OCI-LY1 (cell line): ENCODE measurements around the gene SCML2.

Experiments used
- H2AFZ ChIP-seq: fragments of 200-600 bp; sonication (generic), shearing (Covaris generic); 2 replicates; pipeline ENCODE4 v1.6.0; 2014; ENCODE audit warnings: antibody characterized with exemption, mild to moderate bottlenecking, low read length
- H3F3A ChIP-seq: fragments of 200-600 bp; sonication (generic), shearing (Covaris generic); 2 replicates; pipeline ENCODE4 v1.6.0; 2014; ENCODE audit warnings: mild to moderate bottlenecking, antibody characterized with exemption, low read length, moderate library complexity; ENCODE audit not compliant: insufficient read depth
- H3K27ac ChIP-seq: fragments of 200-600 bp; sonication (generic); 2 replicates; pipeline ENCODE4 v1.5.1; 2014; ENCODE audit warnings: low read length, mixed run types, mild to moderate bottlenecking, low read depth; ENCODE audit not compliant: poor library complexity, severe bottlenecking
- H3K27me3 ChIP-seq: fragments of 200-600 bp; sonication (generic); 2 replicates; pipeline ENCODE4 v1.6.0; 2014; ENCODE audit warnings: antibody characterized with exemption, mild to moderate bottlenecking, low read length, moderate library complexity; ENCODE audit not compliant: insufficient read depth
- H3K36me3 ChIP-seq: fragments of 200-600 bp; sonication (generic); 2 replicates; pipeline ENCODE4 v1.6.1; 2014; ENCODE audit warnings: mild to moderate bottlenecking, antibody characterized with exemption, low read length, moderate library complexity, mixed read lengths; ENCODE audit not compliant: insufficient read depth
- H3K4me1 ChIP-seq: fragments of 200-600 bp; sonication (generic); 2 replicates; pipeline ENCODE4 v1.5.1; 2014; ENCODE audit warnings: mild to moderate bottlenecking, low read length, moderate library complexity; ENCODE audit not compliant: insufficient read depth, severe bottlenecking
- H3K4me2 ChIP-seq: fragments of 200-600 bp; sonication (generic), shearing (Covaris generic); 2 replicates; pipeline ENCODE4 v1.6.1; 2014; ENCODE audit warnings: low read length
- H3K4me3 ChIP-seq: fragments of 200-600 bp; sonication (generic); 2 replicates; pipeline ENCODE4 v1.5.1; 2014; ENCODE audit warnings: low read length, low read depth, mild to moderate bottlenecking, mixed read lengths; ENCODE audit not compliant: poor library complexity, severe bottlenecking
- H3K79me2 ChIP-seq: fragments of 200-600 bp; shearing (Covaris generic); 2 replicates; pipeline ENCODE4 v1.6.1; 2016; ENCODE audit warnings: mixed run types, low read length, mixed read lengths; ENCODE audit not compliant: insufficient read depth
- H3K9ac ChIP-seq: fragments of 200-600 bp; sonication (generic), shearing (Covaris generic); 2 replicates; pipeline ENCODE4 v1.6.1; 2014; ENCODE audit warnings: mild to moderate bottlenecking, low read length, mixed read lengths
- H3K9me2 ChIP-seq: fragments of 200-600 bp; sonication (generic), shearing (Covaris generic); 2 replicates; pipeline ENCODE4 v1.6.1; 2014; ENCODE audit warnings: low read depth, mild to moderate bottlenecking, low read length, mixed read lengths
- H3K9me3 ChIP-seq: fragments of 200-600 bp; shearing (Covaris generic); 2 replicates; pipeline ENCODE4 v1.6.1; 2014; ENCODE audit warnings: low read length, mixed read lengths
- H4K20me1 ChIP-seq: fragments of 200-600 bp; sonication (generic), shearing (Covaris generic); 2 replicates; pipeline ENCODE4 v1.6.0; 2016; ENCODE audit warnings: mild to moderate bottlenecking, low read length; ENCODE audit not compliant: insufficient read depth
- CTCF ChIP-seq: fragments of 200-600 bp; sonication (generic), shearing (Covaris generic); IDR thresholded peaks from 2 replicates; pipeline ENCODE4 v1.5.1; 2017; ENCODE audit warnings: mild to moderate bottlenecking, antibody characterized with exemption, low read length, moderate library complexity, mixed read lengths
- EZH2 ChIP-seq: fragments of 200-600 bp; sonication (generic), shearing (Covaris generic); IDR thresholded peaks from 2 replicates; pipeline ENCODE4 v1.8.0; 2017; ENCODE audit warnings: borderline replicate concordance, mixed run types, mild to moderate bottlenecking, antibody characterized with exemption, low read length, moderate library complexity, mixed read lengths

Gene SCML2

GRCh38 chrX:18210470-18210869 lies 144.0 kb downstream of the SCML2 start:
- Histone ChIP-seq H3K4me1 (no peaks in the 10 kb centered on the region), H3K4me2 (no peak overlapping the region), H3K79me2 (no peaks in the 10 kb centered on the region), H2AFZ (no peak overlapping the region), H3K27ac (no peak overlapping the region), H3K27me3 (no peaks in the 10 kb centered on the region), H3K9ac (no peak overlapping the region), H3K4me3 (no peak overlapping the region), H4K20me1 (no peaks in the 10 kb centered on the region), H3K9me3 (no peaks in the 10 kb centered on the region), H3F3A (no peaks in the 10 kb centered on the region), H3K36me3 (no peaks in the 10 kb centered on the region), H3K9me2 (no peaks in the 10 kb centered on the region)
- TF ChIP-seq EZH2 (no peak), CTCF (no peak; the same call in 1 of the 2 replicates)

GRCh38 chrX:18206657-18207056 lies 147.8 kb downstream of the SCML2 start:
- Histone ChIP-seq H4K20me1 (no peaks in the 10 kb centered on the region), H3K79me2 (no peaks in the 10 kb centered on the region), H3K27ac (no peak overlapping the region), H3K4me2 (no peak overlapping the region), H2AFZ (no peak overlapping the region), H3F3A (no peaks in the 10 kb centered on the region), H3K4me1 (no peaks in the 10 kb centered on the region), H3K9me3 (no peaks in the 10 kb centered on the region), H3K4me3 (no peak overlapping the region), H3K9me2 (no peaks in the 10 kb centered on the region), H3K36me3 (no peaks in the 10 kb centered on the region), H3K27me3 (no peaks in the 10 kb centered on the region), H3K9ac (no peak overlapping the region)
- TF ChIP-seq EZH2 (no peak), CTCF (no peak)

- Histone ChIP-seq H3K4me1 (no peaks in the 10 kb centered on the region), H3K9me2 (no peaks in the 10 kb centered on the region), H3K9me3 (no peaks in the 10 kb centered on the region), H3K9ac (no peak overlapping the region), H3K36me3 (no peaks in the 10 kb centered on the region), H3K79me2 (no peaks in the 10 kb centered on the region), H3K4me3 (no peak overlapping the region), H2AFZ (no peak overlapping the region), H3K27me3 (no peaks in the 10 kb centered on the region), H3F3A (no peaks in the 10 kb centered on the region), H3K4me2 (no peak overlapping the region), H3K27ac (no peak overlapping the region), H4K20me1 (no peaks in the 10 kb centered on the region)
- no peak for TF ChIP-seq EZH2
- TF ChIP-seq CTCF: no peak
These were observed 150.9 kb downstream of the SCML2 start for GRCh38 chrX:18203631-18204030.
